Cardiac fibroblast (primary cell): ENCODE results near the gene PINK1.

Source experiments
- DNase-seq, 2 donors: peaks; one replicate each; pipeline versions ENCODE4 v3.0.0 to v3.0.0-alpha.2; 2010; ENCODE audit warnings: low read depth in 2 of 2
- H3K4me3 ChIP-seq, 2 donors: replicated peaks in 1 of 2; 1 replicate in 1 of 2; 2 replicates in 1 of 2; pipeline ENCODE4 v1.5.1; 2011; ENCODE audit warnings: low read depth in 2 of 2, low read length in 2 of 2, mild to moderate bottlenecking in 2 of 2, moderate library complexity in 1 of 2
- CTCF ChIP-seq: IDR thresholded peaks from one replicate; pipeline ENCODE4 v1.5.1; 2011; ENCODE audit warnings: low read depth, mild to moderate bottlenecking, low read length, inconsistent platforms

The PINK1 gene

DNA sequence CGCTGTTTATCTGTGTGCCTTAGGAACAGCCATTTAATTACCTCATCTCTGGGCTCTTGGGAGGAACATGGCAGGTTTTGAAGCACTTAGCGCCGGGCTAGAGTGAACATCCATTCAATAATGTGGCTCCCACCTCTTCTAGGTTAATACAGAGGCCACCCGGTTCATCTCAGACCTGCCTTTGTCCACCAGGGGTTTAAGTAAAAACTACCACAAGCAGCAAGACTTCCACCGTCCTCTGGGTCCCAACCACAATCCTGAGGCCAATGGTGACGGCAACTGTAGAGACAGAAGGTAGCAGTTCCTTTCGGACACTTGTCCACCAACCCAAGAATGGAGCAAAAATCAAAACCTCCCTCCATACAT lies 28.8 kb downstream of the PINK1 start:
- no peak for TF ChIP-seq CTCF
- DNase-seq: no peak
- peak overlapping the region; percentile 97 for H3K4me3 ChIP-seq

GRCh38 chr1:20663365-20663764 lies 30.1 kb downstream of the PINK1 start:
- no peak for DNase-seq
- H3K4me3 ChIP-seq: no peak overlapping the region
- TF ChIP-seq CTCF: no peak

GRCh38 chr1:20663969-20664715 lies 30.9 kb downstream of the PINK1 start:
- no peak for TF ChIP-seq CTCF
- H3K4me3 ChIP-seq: no peak overlapping the region
- DNase-seq: no peak

GRCh38 chr1:20665726-20666125 lies 32.5 kb downstream of the PINK1 start:
- DNase-seq: no peak
- H3K4me3 ChIP-seq: no peak overlapping the region
- TF ChIP-seq CTCF: no peak

GRCh38 chr1:20666146-20666545 lies 32.9 kb downstream of the PINK1 start:
- TF ChIP-seq CTCF: no peak
- no peak for DNase-seq
- H3K4me3 ChIP-seq: no peak overlapping the region

DNA sequence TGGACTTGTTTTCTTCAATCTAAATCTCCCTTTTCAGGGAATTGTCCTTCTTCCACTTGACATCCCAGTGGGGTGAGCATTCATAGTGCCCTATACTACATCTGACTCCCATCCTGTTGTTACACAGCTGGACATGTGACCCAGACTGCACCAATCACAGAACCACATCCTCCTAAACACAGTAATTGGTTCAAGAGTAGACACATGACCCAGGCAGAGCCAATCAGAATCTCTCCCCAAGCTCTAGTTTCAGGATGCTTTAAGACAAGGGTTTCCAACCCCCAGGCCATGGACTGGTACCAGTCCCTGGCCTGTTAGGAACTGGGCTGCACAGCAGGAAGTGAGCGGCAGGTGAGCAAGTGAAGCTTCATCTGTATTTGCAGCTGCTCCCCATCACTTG lies 33.5 kb downstream of the PINK1 start:
- H3K4me3 ChIP-seq: no peak overlapping the region
- TF ChIP-seq CTCF: no peak
- peak in 1 of 2 donors; percentile 39 for DNase-seq

DNA sequence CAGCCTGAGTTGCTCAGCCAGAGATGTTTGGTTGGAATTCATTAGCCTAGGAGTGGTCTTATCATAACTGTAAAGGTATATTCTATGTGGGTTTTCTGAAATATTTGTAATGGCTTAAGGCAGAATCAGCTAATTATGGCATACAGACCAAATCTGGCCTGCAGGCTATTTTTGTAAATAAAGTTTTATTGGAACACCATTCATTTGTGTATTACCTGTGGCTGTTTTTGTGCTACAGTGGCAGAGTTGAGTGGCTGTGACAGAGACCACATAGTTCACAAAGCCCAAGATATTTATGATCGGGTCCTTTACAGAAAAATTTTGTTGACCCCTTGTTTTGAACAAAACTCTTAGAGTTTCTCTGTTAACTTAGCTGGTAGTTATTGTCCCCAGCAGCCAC lies 35.3 kb downstream of the PINK1 start:
- DNase-seq: no peak
- H3K4me3 ChIP-seq: no peak overlapping the region
- no peak for TF ChIP-seq CTCF
